SH-SY5Y (cell line): ENCODE data around the gene PRKRIP1.

Experiments
- GATA2 ChIP-seq: IDR thresholded peaks from 2 replicates; pipeline ENCODE4 v1.6.1; 2011; ENCODE audit warnings: mild to moderate bottlenecking, low read depth, low read length
- GATA3 ChIP-seq: IDR thresholded peaks from 2 replicates; pipeline ENCODE4 v1.6.1; 2011; ENCODE audit warnings: low read depth, mild to moderate bottlenecking, low read length, moderate library complexity

- no peak for TF ChIP-seq GATA2
- TF ChIP-seq GATA3: no peak
These were observed 56.3 kb downstream of the PRKRIP1 start for GRCh38 chr7:102452451-102452850.
